ENCODE data around the gene CYP2B6. TPM values are rescaled to one million over a fixed set of nuclear protein-coding genes. Genes with fewer than 3 reads are reported as not detected.
"Not testable (repeated sequence)": the region's sequence is repeated elsewhere in the genome, so short reads cannot be mapped to it uniquely, and the experiment has no call there.

The CYP2B6 gene
- total RNA-seq, 1 donor, result not detected

DNA sequence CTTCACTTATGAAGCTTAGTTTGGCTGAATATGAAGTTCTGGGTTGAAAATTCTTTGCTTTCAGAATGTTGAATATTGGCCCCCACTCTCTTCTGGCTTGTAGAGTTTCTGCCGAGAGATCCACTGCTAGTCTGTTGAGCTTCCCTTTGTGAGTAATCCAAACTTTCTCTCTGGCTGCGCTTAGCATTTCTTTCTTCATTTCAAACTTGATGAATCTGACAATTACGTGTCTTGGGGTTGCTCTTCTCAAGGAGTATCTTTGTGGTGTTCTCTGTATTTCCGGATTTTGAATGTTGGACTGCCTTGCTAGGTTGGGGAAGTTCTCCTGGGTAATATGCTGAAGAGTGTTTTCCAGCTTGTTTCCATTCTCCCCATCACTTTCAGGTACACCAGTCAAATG is 21.4 kb upstream of the CYP2B6 start:
- not testable (repeated sequence) for H3K4me1 ChIP-seq (ENCODE audit: insufficient read depth, low read length); H4K20me1 ChIP-seq (ENCODE audit: insufficient read depth, low read length); H3K79me2 ChIP-seq (ENCODE audit: insufficient read depth, low read length); H3K4me2 ChIP-seq (ENCODE audit: insufficient read depth, low read length); H3K9me3 ChIP-seq (ENCODE audit: low read depth, low read length); H3K36me3 ChIP-seq (ENCODE audit: insufficient read depth, low read length); H3K4me3 ChIP-seq (ENCODE audit: insufficient read depth, low read length); DNase-seq (ENCODE audit: insufficient read length, low spot score, missing footprints); H3K27me3 ChIP-seq (ENCODE audit: insufficient read depth, low read length); H3K27ac ChIP-seq (ENCODE audit: low read depth, low read length); H2AFZ ChIP-seq (ENCODE audit: low read length)

DNA sequence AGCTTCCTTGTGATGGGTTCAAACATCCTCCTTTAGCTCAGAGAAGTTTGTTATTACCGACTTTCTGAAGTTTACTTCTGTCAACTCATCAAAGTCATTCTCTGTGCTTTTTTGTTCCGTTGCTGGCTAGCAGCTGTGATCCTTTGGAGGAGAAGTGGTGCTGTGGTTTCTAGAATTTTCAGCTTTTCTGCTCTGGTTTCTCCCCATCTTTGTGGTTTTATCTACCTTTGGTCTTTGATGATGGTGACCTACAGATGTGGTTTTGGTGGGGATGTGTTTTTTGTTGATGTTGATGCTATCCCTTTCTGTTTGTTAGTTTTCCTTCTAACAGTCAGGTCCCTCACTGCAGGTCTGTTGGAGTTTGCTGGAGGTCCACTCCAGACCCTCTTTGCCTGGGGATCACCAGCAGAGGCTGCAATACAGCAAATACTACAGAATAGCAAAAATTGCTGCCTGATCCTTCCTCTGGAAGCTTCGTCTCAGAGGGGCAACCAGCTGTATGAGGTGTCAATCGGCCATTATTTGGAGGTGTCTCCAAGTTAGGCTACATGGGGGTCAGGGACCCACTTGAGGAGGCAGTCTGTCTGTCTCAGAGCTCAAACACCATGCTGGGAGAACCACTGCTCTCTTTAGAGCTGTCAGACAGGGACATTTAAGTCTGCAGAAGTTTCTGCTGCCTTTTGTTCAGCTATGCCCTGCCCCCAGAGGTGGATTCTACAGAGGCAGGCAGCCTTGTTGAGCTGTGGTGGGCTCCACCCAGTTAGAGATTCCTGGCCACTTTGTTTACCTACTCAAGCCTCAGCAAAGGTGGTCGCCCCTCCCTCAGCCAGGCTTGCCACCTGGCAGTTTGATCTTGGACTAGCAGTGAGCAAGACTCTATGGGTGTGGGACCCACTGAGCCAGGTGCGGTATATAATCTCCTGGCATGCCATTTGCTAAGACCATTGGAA is 20.4 kb upstream of the CYP2B6 start:
- H2AFZ ChIP-seq (ENCODE audit: low read length); H3K4me2 ChIP-seq (ENCODE audit: insufficient read depth, low read length); DNase-seq (ENCODE audit: insufficient read length, low spot score, missing footprints); H3K79me2 ChIP-seq (ENCODE audit: insufficient read depth, low read length); H3K36me3 ChIP-seq (ENCODE audit: insufficient read depth, low read length); H3K27me3 ChIP-seq (ENCODE audit: insufficient read depth, low read length); H3K9me3 ChIP-seq (ENCODE audit: low read depth, low read length); H3K4me3 ChIP-seq (ENCODE audit: insufficient read depth, low read length); H4K20me1 ChIP-seq (ENCODE audit: insufficient read depth, low read length); H3K4me1 ChIP-seq (ENCODE audit: insufficient read depth, low read length); H3K27ac ChIP-seq (ENCODE audit: low read depth, low read length): not testable (repeated sequence)

DNA sequence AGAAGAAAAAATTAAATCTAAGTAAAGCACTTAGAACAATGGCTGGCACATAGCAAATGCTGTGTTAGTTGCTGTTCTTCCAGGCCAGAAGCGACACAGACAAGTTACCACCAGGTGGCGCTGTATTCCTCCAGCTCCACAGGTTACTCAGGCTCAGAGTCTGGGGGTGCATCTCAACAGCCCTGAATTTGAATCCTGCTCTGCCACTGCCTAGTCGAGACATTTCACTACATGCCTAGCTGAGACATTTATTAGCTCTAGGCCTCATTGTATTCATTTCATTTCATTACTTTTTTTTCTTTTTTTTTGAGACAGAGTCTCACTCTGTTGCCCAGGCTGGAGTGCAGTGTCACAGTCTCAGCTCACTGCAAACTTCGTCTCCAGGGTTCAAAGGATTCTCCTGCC is 16.4 kb upstream of the CYP2B6 start:
- no peaks in the 10 kb centered on the region for H3K4me1 ChIP-seq (ENCODE audit: insufficient read depth, low read length)
- no peak overlapping the region for H2AFZ ChIP-seq (ENCODE audit: low read length)
- H3K9me3 ChIP-seq (ENCODE audit: low read depth, low read length), result no peaks in the 10 kb centered on the region
- TF ChIP-seq, protein P1, sequence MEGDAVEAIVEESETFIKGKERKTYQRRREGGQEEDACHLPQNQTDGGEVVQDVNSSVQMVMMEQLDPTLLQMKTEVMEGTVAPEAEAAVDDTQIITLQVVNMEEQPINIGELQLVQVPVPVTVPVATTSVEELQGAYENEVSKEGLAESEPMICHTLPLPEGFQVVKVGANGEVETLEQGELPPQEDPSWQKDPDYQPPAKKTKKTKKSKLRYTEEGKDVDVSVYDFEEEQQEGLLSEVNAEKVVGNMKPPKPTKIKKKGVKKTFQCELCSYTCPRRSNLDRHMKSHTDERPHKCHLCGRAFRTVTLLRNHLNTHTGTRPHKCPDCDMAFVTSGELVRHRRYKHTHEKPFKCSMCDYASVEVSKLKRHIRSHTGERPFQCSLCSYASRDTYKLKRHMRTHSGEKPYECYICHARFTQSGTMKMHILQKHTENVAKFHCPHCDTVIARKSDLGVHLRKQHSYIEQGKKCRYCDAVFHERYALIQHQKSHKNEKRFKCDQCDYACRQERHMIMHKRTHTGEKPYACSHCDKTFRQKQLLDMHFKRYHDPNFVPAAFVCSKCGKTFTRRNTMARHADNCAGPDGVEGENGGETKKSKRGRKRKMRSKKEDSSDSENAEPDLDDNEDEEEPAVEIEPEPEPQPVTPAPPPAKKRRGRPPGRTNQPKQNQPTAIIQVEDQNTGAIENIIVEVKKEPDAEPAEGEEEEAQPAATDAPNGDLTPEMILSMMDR (IDR thresholded peaks at IDR 0.05; ENCODE audit: extremely low read depth, low read depth, low read length), result peak; percentile 86
- peaks cover 4% of the 10 kb centered on the region for H3K27me3 ChIP-seq (ENCODE audit: insufficient read depth, low read length)
- DNase-seq (ENCODE audit: insufficient read length, low spot score, missing footprints), result peak; percentile 82
- no peaks in the 10 kb centered on the region for H3K79me2 ChIP-seq (ENCODE audit: insufficient read depth, low read length)
- no peaks in the 10 kb centered on the region for H3K36me3 ChIP-seq (ENCODE audit: insufficient read depth, low read length)
- H3K4me2 ChIP-seq (ENCODE audit: insufficient read depth, low read length), result no peak overlapping the region
- no peak overlapping the region for H3K27ac ChIP-seq (ENCODE audit: low read depth, low read length)
- H3K4me3 ChIP-seq (ENCODE audit: insufficient read depth, low read length), result no peak overlapping the region
- no peaks in the 10 kb centered on the region for H4K20me1 ChIP-seq (ENCODE audit: insufficient read depth, low read length)

DNA sequence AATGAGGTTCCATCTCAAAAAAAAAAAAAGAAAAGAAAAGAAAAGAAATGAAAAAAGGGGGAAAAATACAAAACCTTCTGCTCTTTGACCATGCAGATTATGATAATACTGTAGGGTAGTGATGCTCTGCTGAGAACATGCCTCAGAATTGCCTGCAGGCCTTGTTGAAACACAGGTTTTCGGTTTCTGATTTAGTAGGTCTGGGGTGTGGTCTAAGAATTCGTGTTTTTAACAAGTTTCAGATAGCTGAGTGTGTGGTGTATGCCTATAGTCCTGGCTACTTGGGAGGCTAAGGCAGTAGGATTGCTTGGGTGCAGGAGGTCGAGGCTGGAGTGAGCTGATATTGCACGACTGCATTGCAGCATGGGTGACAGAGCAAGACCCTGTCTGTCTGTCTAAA is 14.9 kb upstream of the CYP2B6 start:
- no peak overlapping the region for H2AFZ ChIP-seq (ENCODE audit: low read length)
- TF ChIP-seq, protein P1 (IDR thresholded peaks at IDR 0.05; ENCODE audit: extremely low read depth, low read depth, low read length), result no peak
- no peaks in the 10 kb centered on the region for H3K36me3 ChIP-seq (ENCODE audit: insufficient read depth, low read length)
- no peak for DNase-seq (ENCODE audit: insufficient read length, low spot score, missing footprints)
- H3K4me2 ChIP-seq (ENCODE audit: insufficient read depth, low read length), result no peak overlapping the region
- H3K4me1 ChIP-seq (ENCODE audit: insufficient read depth, low read length), result no peaks in the 10 kb centered on the region
- H3K9me3 ChIP-seq (ENCODE audit: low read depth, low read length), result no peaks in the 10 kb centered on the region
- H3K27ac ChIP-seq (ENCODE audit: low read depth, low read length), result no peak overlapping the region
- H3K27me3 ChIP-seq (ENCODE audit: insufficient read depth, low read length), result peaks cover 4% of the 10 kb centered on the region
- no peak overlapping the region for H3K4me3 ChIP-seq (ENCODE audit: insufficient read depth, low read length)
- H4K20me1 ChIP-seq (ENCODE audit: insufficient read depth, low read length), result no peaks in the 10 kb centered on the region
- no peaks in the 10 kb centered on the region for H3K79me2 ChIP-seq (ENCODE audit: insufficient read depth, low read length)

DNA sequence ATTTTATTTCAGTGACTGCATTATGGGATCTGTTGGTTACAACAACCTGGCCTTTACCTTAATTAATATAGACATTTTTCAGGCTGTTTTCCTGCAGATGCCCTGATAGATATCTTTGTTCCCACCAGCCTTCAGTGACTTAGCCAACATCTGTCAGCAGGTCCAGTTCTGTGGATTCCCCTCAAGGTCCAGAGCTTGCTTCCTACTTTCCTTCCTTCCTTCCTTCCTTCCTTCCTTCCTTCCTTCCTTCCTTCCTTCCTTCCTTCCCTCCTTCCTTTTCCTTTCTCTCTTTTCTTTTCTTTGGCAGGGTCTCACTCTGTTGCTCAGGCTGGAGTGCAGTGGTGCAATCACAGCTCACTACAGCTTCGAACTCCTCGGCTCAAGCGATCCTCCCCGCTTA is 14.4 kb upstream of the CYP2B6 start:
- TF ChIP-seq, protein P1 (IDR thresholded peaks at IDR 0.05; ENCODE audit: extremely low read depth, low read depth, low read length), result no peak
- Histone ChIP-seq H3K4me1 (ENCODE audit: insufficient read depth, low read length) (no peaks in the 10 kb centered on the region), H3K4me2 (ENCODE audit: insufficient read depth, low read length) (no peak overlapping the region), H3K79me2 (ENCODE audit: insufficient read depth, low read length) (no peaks in the 10 kb centered on the region), H3K27ac (ENCODE audit: low read depth, low read length) (no peak overlapping the region), H2AFZ (ENCODE audit: low read length) (no peak overlapping the region), H3K36me3 (ENCODE audit: insufficient read depth, low read length) (no peaks in the 10 kb centered on the region), H3K9me3 (ENCODE audit: low read depth, low read length) (no peaks in the 10 kb centered on the region), H4K20me1 (ENCODE audit: insufficient read depth, low read length) (no peaks in the 10 kb centered on the region), H3K27me3 (ENCODE audit: insufficient read depth, low read length) (peaks cover under 1% of the 10 kb centered on the region), H3K4me3 (ENCODE audit: insufficient read depth, low read length) (no peak overlapping the region)
- no peak for DNase-seq (ENCODE audit: insufficient read length, low spot score, missing footprints)

DNA sequence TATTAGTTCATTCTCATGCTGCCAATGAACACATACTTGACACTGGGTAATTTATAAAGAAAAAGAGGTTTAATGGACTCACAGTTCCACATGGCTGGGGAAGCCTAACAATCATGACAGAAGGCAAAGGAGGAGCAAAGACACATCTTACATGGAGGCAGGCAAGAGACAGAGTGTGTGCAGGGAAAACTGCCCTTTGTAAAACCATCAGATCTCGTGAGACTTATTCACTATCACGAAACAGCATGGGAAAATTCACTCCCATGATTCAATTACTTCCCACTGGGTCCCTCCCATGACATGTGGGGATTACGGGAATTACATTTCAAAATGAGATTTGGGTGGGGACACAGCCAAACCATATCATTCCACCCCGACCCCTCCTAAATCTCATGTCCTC is 11.3 kb upstream of the CYP2B6 start:
- not testable (repeated sequence) for H3K36me3 ChIP-seq (ENCODE audit: insufficient read depth, low read length); H3K9me3 ChIP-seq (ENCODE audit: low read depth, low read length); H3K4me2 ChIP-seq (ENCODE audit: insufficient read depth, low read length); DNase-seq (ENCODE audit: insufficient read length, low spot score, missing footprints); H3K27ac ChIP-seq (ENCODE audit: low read depth, low read length); H3K27me3 ChIP-seq (ENCODE audit: insufficient read depth, low read length); H3K4me1 ChIP-seq (ENCODE audit: insufficient read depth, low read length); H3K79me2 ChIP-seq (ENCODE audit: insufficient read depth, low read length); H3K4me3 ChIP-seq (ENCODE audit: insufficient read depth, low read length); H4K20me1 ChIP-seq (ENCODE audit: insufficient read depth, low read length); H2AFZ ChIP-seq (ENCODE audit: low read length)

Data from osteoblast (primary cell).